Left lung (tissue), 10 donors: Measurements from ENCODE around the gene MYH13. TPM values are rescaled to one million over a fixed set of nuclear protein-coding genes. Genes with fewer than 3 reads are reported as not detected.

Experiments
- ATAC-seq: fragments of 200-7000 bp; cut with Tn5 transposase; one replicate; pipeline ENCODE4 v1.9.1; 2020; ENCODE audit warnings: moderate library complexity
- DNase-seq, 4 donors: peaks; one replicate each; pipeline ENCODE4 v3.0.0-alpha.2; 2013 to 2020
- H3K27ac ChIP-seq, 2 donors: fragments of 200-600 bp; sonication (generic) in 1 of 2; one replicate each; pipeline versions ENCODE4 v1.5.0 to v1.8.0; 2020 to 2021
- H3K27me3 ChIP-seq, 2 donors: fragments of 200-600 bp; sonication (generic) in 1 of 2; one replicate each; pipeline versions ENCODE4 v1.5.0 to v1.8.0; 2020 to 2021
- H3K36me3 ChIP-seq, 2 donors: fragments of 200-600 bp; sonication (generic) in 1 of 2; one replicate each; pipeline versions ENCODE4 v1.5.0 to v1.8.0; 2020 to 2021
- H3K4me1 ChIP-seq, 2 donors: fragments of 200-600 bp; one replicate each; pipeline ENCODE4 v1.8.0; 2021
- H3K4me3 ChIP-seq, 2 donors: fragments of 200-600 bp; sonication (generic) in 1 of 2; one replicate each; pipeline versions ENCODE4 v1.5.0 to v1.8.0; 2020 to 2021; ENCODE audit warnings: mild to moderate bottlenecking in 1 of 2
- H3K9me3 ChIP-seq, 2 donors: fragments of 200-600 bp; sonication (generic) in 1 of 2; one replicate each; pipeline versions ENCODE4 v1.5.0 to v1.8.0; 2020 to 2021
- intact Hi-C, 2 donors: fragments of 100-400 bp; cut with DNase I; formaldehyde crosslinking; loops; one replicate each; pipeline versions ENCODE4 v1.11.2 to v1.14.2; 2022
- polyA plus RNA-seq, 6 donors: library from polyadenylated mRNA; unstranded; fragments of 120-200 nt; gene quantifications; one replicate each; pipeline ENCODE4 v1.2.1, GENCODE V29; 2013; ENCODE audit not compliant: insufficient read length in 6 of 6
- total RNA-seq, 2 donors: library from RNA; stranded (reverse); fragmentation: NEBNext Ultra II Directional; extraction: Animal tissue kit (Norgen Biotek cat#: 25700); gene quantifications; one replicate each; pipeline ENCODE4 v1.2.1, GENCODE V29; 2021
- TF ChIP-seq, protein P1 (sequence below), 2 donors: fragments of 200-600 bp; sonication (generic) in 1 of 2; IDR thresholded peaks; one replicate each; pipeline versions ENCODE4 v1.5.0 to v1.8.0; 2021; ENCODE audit warnings: antibody characterized with exemption in 2 of 2
- donor health status: DM: no; HTN: yes; CAD: no.
- donor health status: DM: no; HTN: no; CAD: no.

The MYH13 gene
- total and polyA plus RNA-seq, 8 donors: 0.03 TPM; not detected in 6

DNA sequence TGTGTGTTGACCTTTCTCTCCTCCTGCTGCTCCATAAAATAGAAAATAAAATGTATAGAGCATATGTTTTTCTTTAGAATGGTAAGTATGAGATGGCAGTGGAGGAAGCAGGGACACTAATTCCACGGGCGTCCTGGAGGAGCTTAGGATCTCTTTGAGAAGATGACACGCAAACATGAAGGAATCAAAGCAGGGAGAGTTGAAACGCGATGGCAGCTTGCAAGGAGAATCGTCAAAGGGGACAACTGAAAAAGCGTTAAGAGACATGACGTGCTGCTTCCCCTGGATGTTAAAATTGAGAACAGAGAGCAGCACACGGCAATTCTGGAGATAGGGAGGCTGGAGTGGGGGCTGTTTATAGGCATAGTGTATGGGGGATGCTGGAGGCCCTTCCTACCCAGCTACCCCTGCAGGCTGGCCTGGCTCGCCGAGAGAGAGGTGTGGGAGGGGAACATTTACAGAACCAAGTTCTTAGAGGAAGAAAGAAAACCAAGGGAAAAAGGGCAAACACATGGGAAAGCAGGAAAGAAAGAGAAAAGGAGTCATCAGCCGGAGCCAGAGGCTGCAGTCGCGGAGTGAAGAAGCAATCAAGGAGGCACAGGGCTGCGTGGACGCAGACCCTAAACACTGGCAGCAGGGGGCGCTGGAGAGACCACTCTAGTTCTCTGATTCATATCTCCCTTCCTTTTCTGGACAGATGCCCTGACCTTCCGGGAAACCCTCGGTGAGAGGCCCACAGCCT lies 55.8 kb downstream of the MYH13 start:
- peaks cover 0 to 49% of the 10 kb centered on the region in 2 donors for H3K27me3 ChIP-seq
- intact Hi-C loops: no loop called here
- no peak overlapping the region for H3K27ac ChIP-seq
- H3K9me3 ChIP-seq: no peaks in the 10 kb centered on the region
- H3K4me1 ChIP-seq: no peaks in the 10 kb centered on the region
- DNase-seq: peak; percentile 27 to 84 (median 46)
- ATAC-seq: peak; percentile 85
- TF ChIP-seq, protein P1, sequence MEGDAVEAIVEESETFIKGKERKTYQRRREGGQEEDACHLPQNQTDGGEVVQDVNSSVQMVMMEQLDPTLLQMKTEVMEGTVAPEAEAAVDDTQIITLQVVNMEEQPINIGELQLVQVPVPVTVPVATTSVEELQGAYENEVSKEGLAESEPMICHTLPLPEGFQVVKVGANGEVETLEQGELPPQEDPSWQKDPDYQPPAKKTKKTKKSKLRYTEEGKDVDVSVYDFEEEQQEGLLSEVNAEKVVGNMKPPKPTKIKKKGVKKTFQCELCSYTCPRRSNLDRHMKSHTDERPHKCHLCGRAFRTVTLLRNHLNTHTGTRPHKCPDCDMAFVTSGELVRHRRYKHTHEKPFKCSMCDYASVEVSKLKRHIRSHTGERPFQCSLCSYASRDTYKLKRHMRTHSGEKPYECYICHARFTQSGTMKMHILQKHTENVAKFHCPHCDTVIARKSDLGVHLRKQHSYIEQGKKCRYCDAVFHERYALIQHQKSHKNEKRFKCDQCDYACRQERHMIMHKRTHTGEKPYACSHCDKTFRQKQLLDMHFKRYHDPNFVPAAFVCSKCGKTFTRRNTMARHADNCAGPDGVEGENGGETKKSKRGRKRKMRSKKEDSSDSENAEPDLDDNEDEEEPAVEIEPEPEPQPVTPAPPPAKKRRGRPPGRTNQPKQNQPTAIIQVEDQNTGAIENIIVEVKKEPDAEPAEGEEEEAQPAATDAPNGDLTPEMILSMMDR (IDR thresholded peaks at IDR 0.05): peak; percentile 39 to 66
- H3K4me3 ChIP-seq: no peak overlapping the region
- H3K36me3 ChIP-seq: no peaks in the 10 kb centered on the region

DNA sequence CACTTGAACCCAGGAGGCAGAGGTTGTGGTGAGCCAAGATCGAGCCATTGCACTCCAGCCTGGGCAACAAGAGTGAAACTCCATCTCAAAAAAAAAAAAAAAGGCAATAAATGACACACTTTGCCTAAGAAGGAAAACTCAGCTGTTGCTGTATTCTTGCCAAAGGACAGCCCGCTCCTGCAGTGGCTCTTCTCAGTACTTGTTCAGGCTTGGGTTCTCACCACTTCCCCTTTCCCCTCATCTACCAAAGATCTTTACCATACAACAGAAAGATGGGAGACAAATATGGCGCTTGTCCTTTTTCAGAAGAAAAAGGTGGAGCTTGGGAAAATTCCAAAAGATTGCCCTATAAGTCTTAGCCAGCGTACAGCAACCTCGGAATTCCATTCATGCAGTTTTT lies 58.5 kb downstream of the MYH13 start:
- Histone ChIP-seq H3K4me1 (no peaks in the 10 kb centered on the region), H3K36me3 (no peaks in the 10 kb centered on the region), H3K27me3 (peaks cover 0 to 44% of the 10 kb centered on the region in 2 donors), H3K4me3 (no peak overlapping the region), H3K9me3 (no peaks in the 10 kb centered on the region), H3K27ac (no peak overlapping the region)
- DNase-seq (no peak), ATAC-seq (no peak)
- intact Hi-C loops: no loop called here
- TF ChIP-seq, protein P1 (IDR thresholded peaks at IDR 0.05): no peak

DNA sequence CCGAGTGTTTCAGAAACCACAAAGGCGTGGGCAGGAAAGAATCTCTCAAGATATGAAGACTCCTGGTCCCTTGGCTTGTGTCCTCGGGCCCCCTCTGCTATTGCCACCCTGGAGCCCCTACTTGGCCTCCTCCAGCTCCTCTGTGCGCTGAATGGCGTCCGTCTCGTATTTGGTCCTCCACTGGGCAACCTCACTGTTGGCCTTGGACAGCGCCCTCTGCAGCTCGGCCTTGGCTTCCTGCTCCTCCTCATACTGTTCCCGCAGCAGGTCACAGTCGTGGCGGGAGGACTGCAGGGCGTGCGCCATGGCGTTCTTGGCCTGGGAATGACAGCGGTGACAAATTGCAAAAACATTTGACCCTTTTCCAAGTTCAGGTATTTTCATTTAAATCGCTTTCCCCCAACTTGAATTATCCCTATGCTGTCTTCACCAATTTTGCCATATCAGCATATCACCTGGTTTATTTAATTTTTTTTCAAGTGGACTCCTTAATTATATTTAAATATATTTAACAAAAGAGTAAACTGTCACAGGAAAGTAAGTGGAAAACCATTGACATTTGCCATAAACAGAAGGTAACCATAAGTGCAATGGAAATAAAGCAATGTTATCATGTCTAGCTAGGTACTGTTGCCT lies 59.7 kb downstream of the MYH13 start:
- H3K4me1 ChIP-seq: no peaks in the 10 kb centered on the region
- H3K9me3 ChIP-seq: no peaks in the 10 kb centered on the region
- no peak overlapping the region for H3K4me3 ChIP-seq
- intact Hi-C loops: no loop called here
- H3K36me3 ChIP-seq: no peaks in the 10 kb centered on the region
- TF ChIP-seq, protein P1 (IDR thresholded peaks at IDR 0.05): no peak
- no peak for DNase-seq
- ATAC-seq: no peak
- peaks cover 0 to 34% of the 10 kb centered on the region in 2 donors for H3K27me3 ChIP-seq
- H3K27ac ChIP-seq: no peak overlapping the region

DNA sequence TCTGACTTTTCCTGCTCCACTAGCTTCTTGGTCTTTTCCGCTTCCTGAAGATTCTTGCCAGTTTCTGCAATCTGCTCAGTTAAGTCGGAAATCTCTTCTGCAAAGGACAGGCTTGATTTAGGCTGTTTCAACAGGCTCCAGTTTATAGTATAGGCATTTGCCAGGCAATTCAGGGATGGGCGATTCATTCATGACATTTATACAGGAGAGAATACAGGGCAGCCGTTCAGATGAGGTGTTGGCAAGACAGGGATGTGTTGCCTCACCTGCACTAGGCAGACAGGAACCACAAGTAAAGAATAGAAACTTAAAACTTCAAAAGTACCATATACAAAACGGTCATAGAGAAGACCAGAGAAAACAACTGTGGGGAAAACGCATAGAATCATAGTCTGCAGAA lies 61.7 kb downstream of the MYH13 start:
- peaks cover 0 to 33% of the 10 kb centered on the region in 2 donors for H3K27me3 ChIP-seq
- DNase-seq: no peak
- H3K4me3 ChIP-seq: no peak overlapping the region
- no peaks in the 10 kb centered on the region for H3K4me1 ChIP-seq
- H3K27ac ChIP-seq: no peak overlapping the region
- no peaks in the 10 kb centered on the region for H3K36me3 ChIP-seq
- H3K9me3 ChIP-seq: no peaks in the 10 kb centered on the region
- no peak for ATAC-seq
- intact Hi-C loops: no loop called here
- TF ChIP-seq, protein P1 (IDR thresholded peaks at IDR 0.05): no peak
